ENCODE results near the gene HAAO.

HAAO gene

GRCh38 chr2:42726680-42727079 lies 65.7 kb downstream of the HAAO start:
- TF ChIP-seq CREB1 (IDR thresholded peaks at IDR 0.05; ENCODE audit: low read depth): no peak
- no peak for TF ChIP-seq NFIC (IDR thresholded peaks at IDR 0.05)
- TF ChIP-seq FOXM1 (IDR thresholded peaks at IDR 0.05; ENCODE audit: borderline replicate concordance, low read depth): no peak
- no peak for TF ChIP-seq TAF1 (IDR thresholded peaks at IDR 0.05; ENCODE audit: low read depth)
- no peak for TF ChIP-seq EGR1 (IDR thresholded peaks at IDR 0.05)
- TF ChIP-seq MAX (IDR thresholded peaks at IDR 0.05): no peak
- TF ChIP-seq ZBTB7A (IDR thresholded peaks at IDR 0.05; ENCODE audit: low read depth): no peak
- TF ChIP-seq TEAD4 (IDR thresholded peaks at IDR 0.05): no peak
- TF ChIP-seq CEBPB (IDR thresholded peaks at IDR 0.05): no peak
- TF ChIP-seq USF1 (IDR thresholded peaks at IDR 0.05): no peak
- no peak for TF ChIP-seq EP300 (IDR thresholded peaks at IDR 0.05; ENCODE audit: borderline replicate concordance)
- TF ChIP-seq TCF12 (IDR thresholded peaks at IDR 0.05; ENCODE audit: low read depth): no peak
- no peak for TF ChIP-seq REST (IDR thresholded peaks at IDR 0.05; ENCODE audit: low read depth)
- TF ChIP-seq RAD21 (IDR thresholded peaks at IDR 0.05; ENCODE audit: low read depth): no peak
- no peak for TF ChIP-seq YY1 (IDR thresholded peaks at IDR 0.05; ENCODE audit: low read depth)

- no peak for TF ChIP-seq EGR1 (IDR thresholded peaks at IDR 0.05)
- no peak for TF ChIP-seq YY1 (IDR thresholded peaks at IDR 0.05; ENCODE audit: low read depth)
- no peak for TF ChIP-seq TAF1 (IDR thresholded peaks at IDR 0.05; ENCODE audit: low read depth)
- no peak for TF ChIP-seq CREB1 (IDR thresholded peaks at IDR 0.05; ENCODE audit: low read depth)
- TF ChIP-seq TEAD4 (IDR thresholded peaks at IDR 0.05): no peak
- TF ChIP-seq EP300 (IDR thresholded peaks at IDR 0.05; ENCODE audit: borderline replicate concordance): no peak
- no peak for TF ChIP-seq ZBTB7A (IDR thresholded peaks at IDR 0.05; ENCODE audit: low read depth)
- no peak for TF ChIP-seq MAX (IDR thresholded peaks at IDR 0.05)
- TF ChIP-seq USF1 (IDR thresholded peaks at IDR 0.05): no peak
- TF ChIP-seq RAD21 (IDR thresholded peaks at IDR 0.05; ENCODE audit: low read depth): no peak
- no peak for TF ChIP-seq CEBPB (IDR thresholded peaks at IDR 0.05)
- no peak for TF ChIP-seq FOXM1 (IDR thresholded peaks at IDR 0.05; ENCODE audit: borderline replicate concordance, low read depth)
- TF ChIP-seq NFIC (IDR thresholded peaks at IDR 0.05): no peak
- TF ChIP-seq TCF12 (IDR thresholded peaks at IDR 0.05; ENCODE audit: low read depth): no peak
- no peak for TF ChIP-seq REST (IDR thresholded peaks at IDR 0.05; ENCODE audit: low read depth)
Measured at GRCh38 chr2:42725657-42726056, 66.7 kb downstream of the HAAO start.

GRCh38 chr2:42724886-42725285 lies 67.5 kb downstream of the HAAO start:
- TF ChIP-seq EP300 (IDR thresholded peaks at IDR 0.05; ENCODE audit: borderline replicate concordance) (no peak), CEBPB (IDR thresholded peaks at IDR 0.05) (no peak), USF1 (IDR thresholded peaks at IDR 0.05) (no peak), EGR1 (IDR thresholded peaks at IDR 0.05) (no peak), MAX (IDR thresholded peaks at IDR 0.05) (no peak), TCF12 (IDR thresholded peaks at IDR 0.05; ENCODE audit: low read depth) (no peak), TEAD4 (IDR thresholded peaks at IDR 0.05) (no peak), YY1 (IDR thresholded peaks at IDR 0.05; ENCODE audit: low read depth) (no peak), CREB1 (IDR thresholded peaks at IDR 0.05; ENCODE audit: low read depth) (no peak)

- TF ChIP-seq NFIC (IDR thresholded peaks at IDR 0.05): no peak
- TF ChIP-seq MAX (IDR thresholded peaks at IDR 0.05): no peak
- no peak for TF ChIP-seq TEAD4 (IDR thresholded peaks at IDR 0.05)
- no peak for TF ChIP-seq FOXM1 (IDR thresholded peaks at IDR 0.05; ENCODE audit: borderline replicate concordance, low read depth)
Measured at GRCh38 chr2:42723465-42723864, 68.9 kb downstream of the HAAO start.

- TF ChIP-seq TCF12 (IDR thresholded peaks at IDR 0.05; ENCODE audit: low read depth): no peak
- no peak for TF ChIP-seq YY1 (IDR thresholded peaks at IDR 0.05; ENCODE audit: low read depth)
- TF ChIP-seq ZBTB7A (IDR thresholded peaks at IDR 0.05; ENCODE audit: low read depth): no peak
- TF ChIP-seq CEBPB (IDR thresholded peaks at IDR 0.05): no peak
- TF ChIP-seq TEAD4 (IDR thresholded peaks at IDR 0.05): no peak
- TF ChIP-seq TAF1 (IDR thresholded peaks at IDR 0.05; ENCODE audit: low read depth): no peak
- no peak for TF ChIP-seq EGR1 (IDR thresholded peaks at IDR 0.05)
- TF ChIP-seq USF1 (IDR thresholded peaks at IDR 0.05): no peak
- no peak for TF ChIP-seq CREB1 (IDR thresholded peaks at IDR 0.05; ENCODE audit: low read depth)
- no peak for TF ChIP-seq FOXM1 (IDR thresholded peaks at IDR 0.05; ENCODE audit: borderline replicate concordance, low read depth)
Measured at GRCh38 chr2:42722320-42723190, 69.8 kb downstream of the HAAO start.
